Glutamatergic neuron (in vitro differentiated cells): ENCODE measurements around the gene TINAGL1. TPM values are rescaled to one million over a fixed set of nuclear protein-coding genes. Genes with fewer than 3 reads are reported as not detected.

Experiments used
- DNase-seq: peaks from one replicate; pipeline ENCODE4 v3.0.0; 2022
- H3K27ac Mint-ChIP-seq: one replicate; pipeline ENCODE4 v1.8.0; 2020; ENCODE audit warnings: mild to moderate bottlenecking, mixed read lengths, inconsistent platforms; ENCODE audit not compliant: unreplicated experiment
- H3K27me3 Mint-ChIP-seq: one replicate; pipeline ENCODE4 v1.8.0; 2020; ENCODE audit warnings: mild to moderate bottlenecking, moderate library complexity, mixed read lengths, inconsistent platforms; ENCODE audit not compliant: unreplicated experiment
- H3K36me3 Mint-ChIP-seq: one replicate; pipeline ENCODE4 v1.8.0; 2020; ENCODE audit warnings: mild to moderate bottlenecking, mixed read lengths, inconsistent platforms; ENCODE audit not compliant: unreplicated experiment
- H3K4me1 Mint-ChIP-seq: one replicate; pipeline ENCODE4 v1.8.0; 2020; ENCODE audit warnings: mild to moderate bottlenecking, low read depth, mixed read lengths, inconsistent platforms; ENCODE audit not compliant: unreplicated experiment
- H3K4me3 Mint-ChIP-seq: one replicate; pipeline ENCODE4 v1.8.0; 2020; ENCODE audit warnings: mild to moderate bottlenecking, mixed read lengths, inconsistent platforms; ENCODE audit not compliant: unreplicated experiment
- H3K9me3 Mint-ChIP-seq: one replicate; pipeline ENCODE4 v1.8.0; 2020; ENCODE audit warnings: mild to moderate bottlenecking, moderate library complexity, mixed read lengths, inconsistent platforms; ENCODE audit not compliant: unreplicated experiment
- total RNA-seq: library from RNA; stranded (reverse); fragmentation: NEBNext Ultra II Directional; extraction: Animal tissue kit (Norgen Biotek cat#: 25700); gene quantifications from one replicate; pipeline ENCODE4 v1.2.1, GENCODE V29; 2021; ENCODE audit not compliant: unreplicated experiment
- TF ChIP-seq, protein P1 (sequence below): fragments of 200-600 bp; sonication (generic); IDR thresholded peaks from one replicate; pipeline ENCODE4 v1.5.0; 2021; ENCODE audit not compliant: partially characterized antibody, unreplicated experiment

Gene TINAGL1
- total RNA-seq, 1 donor from 2014 or later: not detected

DNA sequence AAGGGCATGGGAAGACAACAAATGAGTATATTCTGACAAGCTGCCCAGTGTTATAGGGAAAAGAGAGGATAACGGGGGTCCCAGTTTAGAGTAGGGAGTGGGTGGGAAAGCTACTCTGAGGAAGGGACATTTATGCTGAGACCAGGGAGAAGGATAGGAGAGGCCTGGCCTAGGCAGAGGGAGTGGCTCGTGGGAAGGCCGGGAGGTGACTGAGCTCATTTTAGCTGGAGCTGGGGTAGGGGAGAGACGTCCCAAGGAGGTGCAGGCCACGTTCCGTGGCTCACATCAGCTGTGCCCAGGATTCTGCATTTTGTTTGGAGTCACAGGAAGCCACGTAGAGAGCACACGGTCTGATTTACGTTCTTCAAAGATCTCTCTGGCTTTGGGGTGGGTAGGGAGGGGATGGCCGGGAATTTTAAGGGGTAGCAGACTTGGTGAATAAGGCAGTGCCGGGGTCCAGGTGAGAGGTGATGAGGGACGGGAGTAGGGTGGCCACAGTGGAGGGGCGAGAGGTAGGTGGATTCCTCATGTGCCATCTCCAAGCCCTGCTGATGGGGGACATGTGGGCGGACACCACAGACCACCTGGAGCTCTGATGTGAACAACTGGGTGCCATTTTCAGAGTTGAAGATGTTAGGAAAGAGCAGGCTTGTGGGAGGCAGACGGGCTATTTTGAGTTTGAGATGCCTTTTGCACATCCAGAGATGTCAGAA, 4.7 kb downstream of the TINAGL1 start:
- no peak overlapping the region for H3K27ac Mint-ChIP-seq
- H3K4me1 Mint-ChIP-seq: peaks cover 7% of the 10 kb centered on the region
- H3K27me3 Mint-ChIP-seq: peaks cover 11% of the 10 kb centered on the region
- H3K9me3 Mint-ChIP-seq: peaks cover 3% of the 10 kb centered on the region
- no peak for DNase-seq
- TF ChIP-seq, protein P1, sequence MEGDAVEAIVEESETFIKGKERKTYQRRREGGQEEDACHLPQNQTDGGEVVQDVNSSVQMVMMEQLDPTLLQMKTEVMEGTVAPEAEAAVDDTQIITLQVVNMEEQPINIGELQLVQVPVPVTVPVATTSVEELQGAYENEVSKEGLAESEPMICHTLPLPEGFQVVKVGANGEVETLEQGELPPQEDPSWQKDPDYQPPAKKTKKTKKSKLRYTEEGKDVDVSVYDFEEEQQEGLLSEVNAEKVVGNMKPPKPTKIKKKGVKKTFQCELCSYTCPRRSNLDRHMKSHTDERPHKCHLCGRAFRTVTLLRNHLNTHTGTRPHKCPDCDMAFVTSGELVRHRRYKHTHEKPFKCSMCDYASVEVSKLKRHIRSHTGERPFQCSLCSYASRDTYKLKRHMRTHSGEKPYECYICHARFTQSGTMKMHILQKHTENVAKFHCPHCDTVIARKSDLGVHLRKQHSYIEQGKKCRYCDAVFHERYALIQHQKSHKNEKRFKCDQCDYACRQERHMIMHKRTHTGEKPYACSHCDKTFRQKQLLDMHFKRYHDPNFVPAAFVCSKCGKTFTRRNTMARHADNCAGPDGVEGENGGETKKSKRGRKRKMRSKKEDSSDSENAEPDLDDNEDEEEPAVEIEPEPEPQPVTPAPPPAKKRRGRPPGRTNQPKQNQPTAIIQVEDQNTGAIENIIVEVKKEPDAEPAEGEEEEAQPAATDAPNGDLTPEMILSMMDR: no peak
- no peaks in the 10 kb centered on the region for H3K36me3 Mint-ChIP-seq
- H3K4me3 Mint-ChIP-seq: no peak overlapping the region

GRCh38 chr1:31581821-31582810, 5.8 kb downstream of the TINAGL1 start:
- no peak overlapping the region for H3K27ac Mint-ChIP-seq
- H3K9me3 Mint-ChIP-seq: peaks cover 5% of the 10 kb centered on the region
- no peak for DNase-seq
- TF ChIP-seq, protein P1: no peak
- H3K4me1 Mint-ChIP-seq: peaks cover 7% of the 10 kb centered on the region
- no peak overlapping the region for H3K4me3 Mint-ChIP-seq
- no peaks in the 10 kb centered on the region for H3K36me3 Mint-ChIP-seq
- peaks cover 11% of the 10 kb centered on the region for H3K27me3 Mint-ChIP-seq

- TF ChIP-seq, protein P1: no peak
- no peak for DNase-seq
- no peak overlapping the region for H3K4me3 Mint-ChIP-seq
- H3K27ac Mint-ChIP-seq: no peak overlapping the region
- peaks cover 10% of the 10 kb centered on the region for H3K27me3 Mint-ChIP-seq
- peaks cover 5% of the 10 kb centered on the region for H3K9me3 Mint-ChIP-seq
- no peaks in the 10 kb centered on the region for H3K36me3 Mint-ChIP-seq
- H3K4me1 Mint-ChIP-seq: peaks cover 4% of the 10 kb centered on the region
Measured at GRCh38 chr1:31583082-31583994, 7.0 kb downstream of the TINAGL1 start.

GRCh38 chr1:31583995-31584868, 7.9 kb downstream of the TINAGL1 start:
- Mint-ChIP-seq H3K27ac (no peak overlapping the region), H3K4me1 (peaks cover 5% of the 10 kb centered on the region), H3K9me3 (peaks cover 5% of the 10 kb centered on the region), H3K36me3 (no peaks in the 10 kb centered on the region), H3K4me3 (no peak overlapping the region), H3K27me3 (peaks cover 12% of the 10 kb centered on the region)
- TF ChIP-seq, protein P1: no peak
- DNase-seq: no peak
